Heart left ventricle (tissue), 13 donors: Measurements from ENCODE around the gene TBC1D1.

ENCODE experiments used
- POLR2A ChIP-seq, 2 donors: fragments of 450-650 bp; IDR thresholded peaks; one replicate each; pipeline ENCODE4 v1.6.1; 2017; ENCODE audit warnings: antibody characterized with exemption in 2 of 2, mild to moderate bottlenecking in 2 of 2, moderate library complexity in 2 of 2
- TF ChIP-seq, protein P1 (sequence below), 12 donors: fragments of 200-600 bp; sonication (generic) in 4 of 12; IDR thresholded peaks; one replicate each; pipeline versions ENCODE4 v1.5.0 to v1.8.0; 2018 to 2022; ENCODE audit warnings: antibody characterized with exemption in 12 of 12, mild to moderate bottlenecking in 5 of 12
- donor health status: ischemic (EF 13 %, LVEDD 7.1; RV severe dilation, severe dysfunction).
- donor health status: DM: no; HTN: yes; CAD: no.
- donor health status: DM: no; HTN: no; CAD: no.
- donor health status: ischemic (EF 25% LVEDD 6.9; RV normal size, moderate dysfunction).
- donor health status: ischemic (EF 25% LVEDD 5.7; RV mildly dilated, moderate dysfunction).
- donor health status: ischemic (EF 35%, LVEDD 5.7; RV mildly dilated, moderate dysfunction).
- donor health status: nonischemic (EF 11% LVEDD 7.7; RV severe dilation, severe dysfunction).
- donor health status: DM: yes; HTN: yes; CAD: no.
- donor health status: PGD.
- donor health status: ischemic (EF 29% LVEDD 5.4; RV normal size, mild dysfunction).
- donor health status: nonischemic (EF 23%, LVEDD 6.1; RV moderate dilation, normal function).

- TF ChIP-seq, protein P1, sequence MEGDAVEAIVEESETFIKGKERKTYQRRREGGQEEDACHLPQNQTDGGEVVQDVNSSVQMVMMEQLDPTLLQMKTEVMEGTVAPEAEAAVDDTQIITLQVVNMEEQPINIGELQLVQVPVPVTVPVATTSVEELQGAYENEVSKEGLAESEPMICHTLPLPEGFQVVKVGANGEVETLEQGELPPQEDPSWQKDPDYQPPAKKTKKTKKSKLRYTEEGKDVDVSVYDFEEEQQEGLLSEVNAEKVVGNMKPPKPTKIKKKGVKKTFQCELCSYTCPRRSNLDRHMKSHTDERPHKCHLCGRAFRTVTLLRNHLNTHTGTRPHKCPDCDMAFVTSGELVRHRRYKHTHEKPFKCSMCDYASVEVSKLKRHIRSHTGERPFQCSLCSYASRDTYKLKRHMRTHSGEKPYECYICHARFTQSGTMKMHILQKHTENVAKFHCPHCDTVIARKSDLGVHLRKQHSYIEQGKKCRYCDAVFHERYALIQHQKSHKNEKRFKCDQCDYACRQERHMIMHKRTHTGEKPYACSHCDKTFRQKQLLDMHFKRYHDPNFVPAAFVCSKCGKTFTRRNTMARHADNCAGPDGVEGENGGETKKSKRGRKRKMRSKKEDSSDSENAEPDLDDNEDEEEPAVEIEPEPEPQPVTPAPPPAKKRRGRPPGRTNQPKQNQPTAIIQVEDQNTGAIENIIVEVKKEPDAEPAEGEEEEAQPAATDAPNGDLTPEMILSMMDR (IDR thresholded peaks at IDR 0.05) = no peak
- TF ChIP-seq POLR2A (IDR thresholded peaks at IDR 0.05) = no peak
These were observed 199.8 kb downstream of the TBC1D1 start for GRCh38 chr4:38090455-38091246.
